C4-2B (cell line): ENCODE measurements around the gene CTTNBP2.

ENCODE experiments used
- CTCF ChIP-seq: fragments of 450-650 bp; conservative IDR thresholded peaks from 2 replicates; pipeline ENCODE4 v1.5.1; 2017; ENCODE audit warnings: mild to moderate bottlenecking
- ZFX ChIP-seq: fragments of 450-650 bp; IDR thresholded peaks from 2 replicates; pipeline ENCODE4 v1.6.1; 2017

GRCh38 chr7:117848941-117849340, 24.3 kb downstream of the CTTNBP2 start:
- TF ChIP-seq CTCF (no peak), ZFX (no peak)
